ENCODE measurements around the gene ELAPOR1. TPM values are rescaled to one million over a fixed set of nuclear protein-coding genes. Genes with fewer than 3 reads are reported as not detected.
A peak's percentile ranks its signal among the peaks of the same experiment; 100 is the strongest.

ELAPOR1 gene
- total and polyA plus RNA-seq, 8 donors = 25.5 to 185 (median 69.2) TPM

- H3K4me3 ChIP-seq = no peak overlapping the region
- no peaks in the 10 kb centered on the region for H3K9me3 ChIP-seq
- H3K27me3 ChIP-seq = no peaks in the 10 kb centered on the region
- intact Hi-C loops (cut with DNase I; ENCODE audit: low total_unique reads) = no loop called here
- TF ChIP-seq EP300 (IDR thresholded peaks at IDR 0.05) (no peak), POLR2A (IDR thresholded peaks at IDR 0.05) (no peak), POLR2AphosphoS5 (IDR thresholded peaks at IDR 0.05) (no peak), CTCF (IDR thresholded peaks at IDR 0.05) (no peak)
- H3K27ac ChIP-seq = peak overlapping the region in 2 of 5 donors; percentile 19 to 59
- H3K36me3 ChIP-seq = peaks cover 0 to 31% (median 28%) of the 10 kb centered on the region in 4 donors
- no peak for DNase-seq
- peaks cover 12 to 26% (median 17%) of the 10 kb centered on the region in 4 donors for H3K4me1 ChIP-seq
These were observed 49.6 kb downstream of the ELAPOR1 start for GRCh38 chr1:109163551-109163950.

Small RNA genes lying within 50 kb of the gene (small RNA-seq; reads per million reads assigned to genes)
- 0 reads per million in 4 donors for gene AL356488.2

Other genes starting within 250 kb of the ELAPOR1 start
- gene GPSM2, start 237.1 kb upstream of the ELAPOR1 start, total RNA-seq = 10 to 100 TPM in 4 of 5 donors, 1 to 10 TPM in 1; 1.8 to 84.9 (median 21.4) TPM
- gene GPSM2, start 237.1 kb upstream of the ELAPOR1 start, polyA plus RNA-seq = 10 to 100 TPM in 1 of 3 donors, 1 to 10 TPM in 2; 4.2 to 15.0 (median 6.6) TPM
- 10 to 100 TPM in 4 of 5 donors, 1 to 10 TPM in 1; 2.6 to 37.3 (median 16.1) TPM for gene CLCC1, start 150.6 kb upstream of the ELAPOR1 start, total RNA-seq
- 1 to 10 TPM; 4.9 to 9.0 (median 7.3) TPM for gene CLCC1, start 150.6 kb upstream of the ELAPOR1 start, polyA plus RNA-seq
- 10 to 100 TPM in 3 of 5 donors, 1 to 10 TPM in 2; 4.9 to 16.9 (median 11.1) TPM for gene WDR47, start 72.0 kb upstream of the ELAPOR1 start, total RNA-seq
- 1 to 10 TPM; 3.7 to 3.8 (median 3.7) TPM for gene WDR47, start 72.0 kb upstream of the ELAPOR1 start, polyA plus RNA-seq
- 10 to 100 TPM in 4 of 5 donors, 1 to 10 TPM in 1; 3.5 to 69.9 (median 25.2) TPM for gene TAF13, start 38.1 kb upstream of the ELAPOR1 start, total RNA-seq
- 10 to 100 TPM; 20.4 to 48.6 (median 46.8) TPM for gene TAF13, start 38.1 kb upstream of the ELAPOR1 start, polyA plus RNA-seq
- 10 to 100 TPM in 3 of 5 donors, 1 to 10 TPM in 1, not detected in 1; 2.9 to 70.1 (median 44.6) TPM for gene TMEM167B, start 23.4 kb upstream of the ELAPOR1 start, total RNA-seq
- gene TMEM167B, start 23.4 kb upstream of the ELAPOR1 start, polyA plus RNA-seq = 10 to 100 TPM; 15.4 to 26.9 (median 16.3) TPM
- 100 to 1,000 TPM in 4 of 5 donors, 10 to 100 TPM in 1; 80.8 to 127 (median 117) TPM for gene SARS1, start 99.8 kb downstream of the ELAPOR1 start, total RNA-seq
- 100 to 1,000 TPM in 2 of 3 donors, 10 to 100 TPM in 1; 95.6 to 232 (median 100) TPM for gene SARS1, start 99.8 kb downstream of the ELAPOR1 start, polyA plus RNA-seq
- 10 to 100 TPM in 1 of 5 donors, 1 to 10 TPM in 4; 3.5 to 18.7 (median 7.2) TPM for gene CELSR2, start 135.4 kb downstream of the ELAPOR1 start, total RNA-seq
- gene CELSR2, start 135.4 kb downstream of the ELAPOR1 start, polyA plus RNA-seq = 1 to 10 TPM in 2 of 3 donors, under 1 TPM in 1; 0.76 to 8.7 (median 1.5) TPM
- gene PSRC1, start 169.0 kb downstream of the ELAPOR1 start, total RNA-seq = 10 to 100 TPM in 1 of 5 donors, 1 to 10 TPM in 1, under 1 TPM in 2, not detected in 1; 0.29 to 18.7 (median 1.7) TPM
- 10 to 100 TPM in 1 of 3 donors, 1 to 10 TPM in 2; 3.6 to 11.2 (median 4.1) TPM for gene PSRC1, start 169.0 kb downstream of the ELAPOR1 start, polyA plus RNA-seq
- gene MYBPHL, start 192.9 kb downstream of the ELAPOR1 start, total RNA-seq = not detected
- gene MYBPHL, start 192.9 kb downstream of the ELAPOR1 start, polyA plus RNA-seq = under 1 TPM in 1 of 3 donors, not detected in 2; 0.45 TPM

Data from stomach (tissue), 9 donors.